ENCODE results near the gene IKZF5.

Gene IKZF5

GRCh38 chr10:123013456-123014419, 5.1 kb upstream of the IKZF5 start:
- DNase-seq = no peak

- DNase-seq = no peak
Measured at GRCh38 chr10:123011987-123012386, 3.4 kb upstream of the IKZF5 start.

GRCh38 chr10:123009105-123009820, 668 bp upstream of the IKZF5 start:
- no peak for DNase-seq

GRCh38 chr10:123007558-123008354, 839 bp downstream of the IKZF5 start:
- peak; percentile 57 for DNase-seq

GRCh38 chr10:123004298-123004697, 4.3 kb downstream of the IKZF5 start:
- no peak for DNase-seq

GRCh38 chr10:123001370-123001769, 7.2 kb downstream of the IKZF5 start:
- no peak for DNase-seq

- DNase-seq = no peak
Measured at GRCh38 chr10:123000155-123000554, 8.4 kb downstream of the IKZF5 start.

GRCh38 chr10:122999347-122999746, 9.2 kb downstream of the IKZF5 start:
- DNase-seq = no peak

- no peak for DNase-seq
Measured at GRCh38 chr10:122998934-122999333, 9.7 kb downstream of the IKZF5 start.

GRCh38 chr10:122998360-122998917, 10.2 kb downstream of the IKZF5 start:
- DNase-seq = no peak

- no peak for DNase-seq
Measured at GRCh38 chr10:122997864-122998263, 10.7 kb downstream of the IKZF5 start.

GRCh38 chr10:122995936-122996335, 12.7 kb downstream of the IKZF5 start:
- no peak for DNase-seq

- DNase-seq = no peak
Measured at GRCh38 chr10:122993797-122994336, 14.7 kb downstream of the IKZF5 start.

- no peak for DNase-seq
Measured at GRCh38 chr10:122992031-122992585, 16.5 kb downstream of the IKZF5 start.

- DNase-seq = no peak
Measured at GRCh38 chr10:122990278-122990677, 18.3 kb downstream of the IKZF5 start.

GRCh38 chr10:122988501-122988900, 20.1 kb downstream of the IKZF5 start:
- no peak for DNase-seq

GRCh38 chr10:122986335-122986734, 22.3 kb downstream of the IKZF5 start:
- no peak for DNase-seq

- DNase-seq = no peak
Measured at GRCh38 chr10:122984708-122985107, 23.9 kb downstream of the IKZF5 start.

GRCh38 chr10:122983898-122984297, 24.7 kb downstream of the IKZF5 start:
- DNase-seq = no peak

- DNase-seq = no peak
Measured at GRCh38 chr10:122981066-122981464, 27.5 kb downstream of the IKZF5 start.

- peak; percentile 91 for DNase-seq
Measured at GRCh38 chr10:122980209-122981065, 28.2 kb downstream of the IKZF5 start, which contains the start of gene PSTK. TSS of gene PSTK (plus strand) at chr10:122980401. CDS start at chr10:122980480, 79 bp downstream.
